ENCODE results near the gene MYCN. TPM values are rescaled to one million over a fixed set of nuclear protein-coding genes. Genes with fewer than 3 reads are reported as not detected.

The MYCN gene
- total and polyA plus RNA-seq, 2 donors (not counting 3 experiments of a cell fraction or from before 2014, with no cell fraction given) = 0.47 to 6.8 TPM

DNA sequence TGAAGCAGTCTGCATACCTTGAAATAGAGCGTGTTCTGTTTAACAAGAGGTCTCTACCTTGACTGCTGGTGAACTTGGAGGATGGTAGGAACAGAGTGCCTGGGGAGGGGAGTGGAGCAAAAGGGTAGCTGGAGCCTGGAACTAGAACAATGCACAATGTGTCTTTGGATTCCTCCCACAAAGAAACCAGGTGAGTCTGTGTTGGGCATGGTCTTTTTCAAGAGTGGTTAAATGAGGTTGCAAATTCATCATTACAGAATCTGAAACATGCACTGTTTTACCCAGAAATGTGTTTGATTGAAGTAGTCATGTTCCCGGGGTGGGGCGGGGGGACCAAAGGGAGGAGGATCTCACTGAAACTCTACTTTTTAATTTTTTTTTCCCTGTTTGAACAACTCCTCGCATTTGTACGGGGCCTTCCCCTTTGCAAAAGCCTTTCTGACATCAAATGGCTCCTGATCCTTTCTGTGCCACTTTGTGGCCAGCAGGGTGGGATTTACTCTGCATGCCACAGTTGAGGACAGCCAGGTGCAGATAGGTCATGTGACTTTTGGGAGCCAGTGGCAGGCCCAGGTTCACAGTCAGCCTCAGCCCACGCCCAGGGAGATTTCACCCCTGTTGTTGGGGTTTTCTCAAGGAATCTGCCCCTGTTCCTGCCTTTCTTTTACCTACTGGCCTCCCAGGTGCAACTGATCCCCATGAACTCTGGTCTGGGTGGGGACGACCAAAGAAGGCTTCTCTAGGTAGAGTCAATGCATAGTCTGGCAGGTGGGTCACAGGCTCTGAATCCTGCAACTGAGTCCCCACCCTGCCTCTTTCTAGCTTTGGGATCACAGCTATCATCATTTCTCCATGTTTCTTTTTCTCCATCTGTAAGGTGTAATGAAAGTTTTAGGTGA lies 28.2 kb downstream of the MYCN start:
- Histone ChIP-seq H3K4me3 (replicated peaks in 1 of 3; ENCODE audit: insufficient read depth in 1 of 3, low read depth in 1 of 3, low read length in 3 of 3) (no peak overlapping the region), H3K9ac (replicated peaks; ENCODE audit: extremely low read depth, insufficient read depth, low read length) (no peak overlapping the region), H3K9me1 (replicated peaks; ENCODE audit: control insufficient read depth, extremely low read depth, insufficient read depth, low read length) (no peaks in the 10 kb centered on the region), H4K20me1 (replicated peaks; ENCODE audit: control insufficient read depth, extremely low read depth, insufficient read depth, low read length) (no peaks in the 10 kb centered on the region), H3K4me1 (ENCODE audit: control insufficient read depth, extremely low read depth, insufficient read depth, low read length) (no peaks in the 10 kb centered on the region), H3K27ac (ENCODE audit: insufficient read depth, low read depth, low read length) (no peak overlapping the region), H3K9me3 (replicated peaks; ENCODE audit: control insufficient read depth, insufficient read depth, low read length) (no peaks in the 10 kb centered on the region), H3K36me3 (ENCODE audit: control insufficient read depth in 2 of 2, extremely low read depth in 1 of 2, insufficient read depth in 2 of 2, low read length in 2 of 2) (no peaks in the 10 kb centered on the region), H2AFZ (ENCODE audit: low read depth, low read length) (no peak overlapping the region), H3K27me3 (ENCODE audit: control insufficient read depth in 2 of 2, insufficient read depth in 2 of 2, low read length in 2 of 2) (no peaks in the 10 kb centered on the region), H3K79me2 (ENCODE audit: control insufficient read depth, insufficient read depth, low read length) (no peaks in the 10 kb centered on the region), H3K4me2 (ENCODE audit: insufficient read depth, low read length) (no peak overlapping the region)
- POLR2A ChIA-PET = no interaction called here
- DNase-seq (ENCODE audit: low read depth, low spot score) (no peak), FAIRE-seq (no peak)
- BruUV-seq (replicated peaks) = no TSS peak
- intact Hi-C loops (cut with micrococcal nuclease) = no loop called here
- CTCF ChIA-PET = no interaction called here
- dilution Hi-C loops (cut with MboI; ENCODE audit: extremely low pct_ligation_motif_present, low sequenced_read_pairs) = no loop called here
- TF ChIP-seq POLR2AphosphoS5 (IDR thresholded peaks at IDR 0.05; ENCODE audit: insufficient read depth, low read depth, low read length) (no peak), FOS (IDR thresholded peaks at IDR 0.05; ENCODE audit: borderline replicate concordance, insufficient read depth, low read length) (no peak), EZH2 (IDR thresholded peaks at IDR 0.05; ENCODE audit: borderline replicate concordance, low read depth, low read length, severe bottlenecking) (no peak), GATA2 (IDR thresholded peaks at IDR 0.05; ENCODE audit: insufficient read depth, insufficient read length, low read depth, low read length) (no peak), JUN (IDR thresholded peaks at IDR 0.05; ENCODE audit: borderline replicate concordance, insufficient read depth, insufficient read length, low read depth) (no peak), MYC (IDR thresholded peaks at IDR 0.05; ENCODE audit: low read depth, low read length) (no peak), POLR2A (IDR thresholded peaks at IDR 0.05; ENCODE audit: low read depth, low read length) (no peak)
- TF ChIP-seq, protein P1, sequence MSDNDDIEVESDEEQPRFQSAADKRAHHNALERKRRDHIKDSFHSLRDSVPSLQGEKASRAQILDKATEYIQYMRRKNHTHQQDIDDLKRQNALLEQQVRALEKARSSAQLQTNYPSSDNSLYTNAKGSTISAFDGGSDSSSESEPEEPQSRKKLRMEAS (IDR thresholded peaks at IDR 0.05; ENCODE audit: insufficient read depth, insufficient read length) = no peak
- TF ChIP-seq, protein P2, sequence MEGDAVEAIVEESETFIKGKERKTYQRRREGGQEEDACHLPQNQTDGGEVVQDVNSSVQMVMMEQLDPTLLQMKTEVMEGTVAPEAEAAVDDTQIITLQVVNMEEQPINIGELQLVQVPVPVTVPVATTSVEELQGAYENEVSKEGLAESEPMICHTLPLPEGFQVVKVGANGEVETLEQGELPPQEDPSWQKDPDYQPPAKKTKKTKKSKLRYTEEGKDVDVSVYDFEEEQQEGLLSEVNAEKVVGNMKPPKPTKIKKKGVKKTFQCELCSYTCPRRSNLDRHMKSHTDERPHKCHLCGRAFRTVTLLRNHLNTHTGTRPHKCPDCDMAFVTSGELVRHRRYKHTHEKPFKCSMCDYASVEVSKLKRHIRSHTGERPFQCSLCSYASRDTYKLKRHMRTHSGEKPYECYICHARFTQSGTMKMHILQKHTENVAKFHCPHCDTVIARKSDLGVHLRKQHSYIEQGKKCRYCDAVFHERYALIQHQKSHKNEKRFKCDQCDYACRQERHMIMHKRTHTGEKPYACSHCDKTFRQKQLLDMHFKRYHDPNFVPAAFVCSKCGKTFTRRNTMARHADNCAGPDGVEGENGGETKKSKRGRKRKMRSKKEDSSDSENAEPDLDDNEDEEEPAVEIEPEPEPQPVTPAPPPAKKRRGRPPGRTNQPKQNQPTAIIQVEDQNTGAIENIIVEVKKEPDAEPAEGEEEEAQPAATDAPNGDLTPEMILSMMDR (IDR thresholded peaks at IDR 0.05; ENCODE audit: extremely low read depth in 1 of 2, insufficient read depth in 1 of 2, low read depth in 1 of 2, low read length in 2 of 2) = no peak

Measured in endothelial cell of umbilical vein (primary cell).